Stimulated activated CD8-positive, alpha-beta memory T cell treated with anti-CD3 and anti-CD28 coated beads, Interleukin-12 subunit alpha, Interleukin-12 subunit beta, amount 100 ng/mL, for 24 hours (primary cell): ENCODE measurements around the gene UPP1.
"Not testable (repeated sequence)": the region's sequence is repeated elsewhere in the genome, so short reads cannot be mapped to it uniquely, and the experiment has no call there.

Experiments used
- DNase-seq: peaks from one replicate; pipeline ENCODE4 v3.0.0-alpha.2; 2020; ENCODE audit errors: extremely low read depth

The UPP1 gene

DNA sequence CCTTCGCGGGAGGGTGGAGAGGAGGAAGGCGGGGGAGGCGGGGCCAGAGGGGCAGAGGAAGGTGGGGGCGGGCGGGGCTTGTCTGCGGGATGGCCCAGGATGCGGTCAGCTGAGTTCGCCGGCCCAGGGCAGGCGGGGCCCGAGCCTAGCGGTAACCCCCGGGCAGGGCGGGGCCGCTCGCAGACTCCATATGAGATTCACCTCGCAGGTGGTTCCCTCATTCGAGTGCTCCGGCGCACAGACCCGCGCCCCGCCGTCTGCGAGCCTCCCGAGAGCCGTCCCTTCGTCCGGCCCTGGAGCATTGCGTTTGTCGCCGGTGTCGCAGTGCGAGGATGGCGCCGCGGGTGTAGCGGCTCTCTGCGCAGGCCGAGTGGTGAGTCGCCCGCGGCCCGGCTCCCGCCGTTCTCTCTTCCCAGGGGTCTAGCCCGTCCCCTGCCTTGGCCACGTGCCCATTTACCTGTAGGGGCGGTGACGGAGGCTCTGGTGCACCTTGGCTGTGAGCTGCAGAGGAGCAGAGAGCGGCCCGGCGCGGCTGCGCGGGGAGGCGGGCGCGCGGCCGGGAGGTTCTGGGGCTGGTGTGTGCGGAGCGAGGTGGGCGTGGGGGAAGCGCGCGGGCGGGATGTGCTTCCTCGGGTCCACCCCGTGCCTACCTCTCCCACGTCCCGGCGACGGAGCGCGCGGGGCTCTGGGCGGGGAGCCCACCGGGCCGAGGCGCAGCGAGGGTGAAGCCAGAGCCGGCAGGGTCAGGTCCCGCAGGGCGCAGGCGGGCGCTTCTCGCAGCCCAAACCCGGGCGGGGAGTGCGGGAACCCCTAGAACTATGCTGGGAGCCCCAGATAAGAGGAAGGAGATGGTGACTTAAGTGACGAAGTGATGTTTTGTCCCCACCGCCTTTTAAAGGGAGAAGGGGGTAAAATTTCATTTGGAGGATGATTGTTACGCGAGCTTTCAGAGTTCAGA lies at the start of gene UPP1:
Gene UPP1, plus strand, starts transcription at position 220 of the 958 bp plus-strand sequence. CDS start 5,519 bp downstream, outside the sequence.
- DNase-seq, result peak; percentile 71

- no peak for DNase-seq
Observed at GRCh38 chr7:48040944-48041652, 48.0 kb upstream of the UPP1 start.

DNA sequence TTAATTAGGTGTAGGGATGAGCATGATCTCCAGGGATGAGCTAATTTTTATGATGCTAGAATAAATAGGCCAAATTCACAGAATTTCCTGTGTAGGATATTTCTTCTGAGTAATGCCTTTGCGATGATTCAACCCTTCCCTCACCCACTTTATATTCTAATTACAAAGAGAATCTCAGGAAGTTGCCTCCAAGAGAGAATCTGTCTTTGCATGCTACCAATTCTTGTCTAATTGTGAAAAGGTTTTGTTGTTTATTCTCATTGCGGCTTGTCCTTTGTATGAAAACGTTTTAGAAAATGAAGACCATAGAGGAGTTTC lies 47.5 kb upstream of the UPP1 start:
- DNase-seq, result no peak

GRCh38 chr7:48042216-48042615 lies 46.8 kb upstream of the UPP1 start:
- no peak for DNase-seq

- no peak for DNase-seq
Observed at GRCh38 chr7:48042636-48043035, 46.4 kb upstream of the UPP1 start.

- DNase-seq, result no peak
Observed at GRCh38 chr7:48045195-48045765, 43.8 kb upstream of the UPP1 start.

GRCh38 chr7:48046458-48046857 lies 42.6 kb upstream of the UPP1 start:
- no peak for DNase-seq

- DNase-seq, result no peak
Observed at GRCh38 chr7:48048113-48048512, 41.0 kb upstream of the UPP1 start.

- DNase-seq, result no peak
Observed at GRCh38 chr7:48049850-48050249, 39.2 kb upstream of the UPP1 start.

GRCh38 chr7:48052748-48053147 lies 36.3 kb upstream of the UPP1 start:
- DNase-seq, result no peak

- no peak for DNase-seq
Observed at GRCh38 chr7:48053736-48054135, 35.3 kb upstream of the UPP1 start.

GRCh38 chr7:48058990-48059389 lies 30.1 kb upstream of the UPP1 start:
- no peak for DNase-seq

DNA sequence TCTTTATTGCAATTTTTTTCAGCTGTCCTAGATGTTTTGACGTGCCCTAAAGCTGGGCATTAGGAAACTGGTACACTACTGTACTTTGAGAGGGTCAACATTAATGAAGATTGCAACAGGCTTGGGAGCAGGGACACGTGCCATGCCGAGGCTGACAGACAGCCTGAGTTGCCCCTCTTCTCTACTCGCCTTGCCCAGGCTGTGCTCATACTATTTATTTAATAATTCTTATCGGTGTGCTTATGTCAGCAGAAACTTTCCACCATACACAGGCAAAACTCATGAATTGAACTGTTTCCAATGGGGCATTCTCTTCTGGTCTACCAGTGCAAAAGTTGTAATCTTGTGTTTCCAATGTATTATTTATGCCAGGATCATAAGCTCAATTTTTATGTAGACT lies 29.4 kb upstream of the UPP1 start:
- no peak for DNase-seq

- no peak for DNase-seq
Observed at GRCh38 chr7:48063985-48064384, 25.1 kb upstream of the UPP1 start.

- no peak for DNase-seq
Observed at GRCh38 chr7:48067475-48067874, 21.6 kb upstream of the UPP1 start.

- no peak for DNase-seq
Observed at GRCh38 chr7:48074204-48074654, 14.8 kb upstream of the UPP1 start.

DNA sequence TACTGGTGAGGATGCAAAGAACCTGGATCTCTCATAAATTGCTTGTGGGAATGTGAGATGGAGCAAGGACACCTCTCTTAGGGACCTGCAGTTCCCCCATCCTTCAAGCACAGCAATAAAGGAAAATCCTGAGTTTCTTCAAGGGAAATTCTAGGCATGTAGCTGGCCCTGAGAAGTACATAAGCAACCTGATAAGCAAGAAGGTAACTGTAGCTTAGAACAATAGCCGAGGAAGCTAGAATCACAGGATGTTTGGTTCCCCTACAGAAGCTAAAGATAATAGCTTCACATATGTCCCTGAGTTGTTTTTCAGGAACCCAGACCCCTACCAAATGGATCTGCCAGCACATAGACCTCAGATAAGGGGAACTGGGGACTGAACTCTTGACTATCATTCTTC lies 11.6 kb upstream of the UPP1 start:
- no peak for DNase-seq

DNA sequence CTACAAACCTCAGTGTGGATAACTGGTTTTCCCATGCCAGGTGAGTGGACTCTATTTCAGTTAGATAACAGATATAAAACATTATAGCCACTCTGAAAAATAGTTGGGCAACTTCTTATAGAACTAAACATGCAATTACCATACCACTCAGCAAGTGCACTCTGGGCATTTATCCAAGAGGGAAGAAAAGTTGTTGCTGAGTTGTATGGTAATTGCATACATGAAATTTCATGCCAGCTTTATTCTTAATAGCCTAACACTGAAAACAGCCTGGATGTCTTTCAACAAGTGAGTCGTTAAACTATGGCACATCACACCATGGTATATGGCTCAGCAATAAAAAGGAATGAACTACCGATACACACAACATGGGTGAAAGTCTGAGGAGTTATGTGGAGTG lies 10.6 kb upstream of the UPP1 start:
- DNase-seq, result no peak

DNA sequence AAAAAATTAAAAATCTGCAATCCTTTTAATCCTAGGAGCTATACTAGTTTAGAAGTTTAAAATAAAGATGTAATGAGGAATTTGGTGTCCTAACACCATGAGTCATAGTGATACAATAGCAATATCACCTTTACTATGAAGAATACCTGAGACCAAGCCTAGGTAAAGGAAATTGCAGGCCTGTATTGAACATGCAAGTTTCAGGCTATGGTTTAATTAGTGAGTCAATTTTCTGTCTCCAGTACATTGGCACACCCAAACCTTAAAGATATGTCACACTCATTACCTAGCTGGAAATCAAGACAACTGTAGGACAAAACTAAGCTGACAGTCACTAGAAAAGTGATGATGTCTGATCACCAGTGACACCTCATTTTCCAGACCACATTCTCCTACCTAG lies 6.7 kb upstream of the UPP1 start:
- not testable (repeated sequence) for DNase-seq

- no peak for DNase-seq
Observed at GRCh38 chr7:48083114-48083830, 5.8 kb upstream of the UPP1 start.

DNA sequence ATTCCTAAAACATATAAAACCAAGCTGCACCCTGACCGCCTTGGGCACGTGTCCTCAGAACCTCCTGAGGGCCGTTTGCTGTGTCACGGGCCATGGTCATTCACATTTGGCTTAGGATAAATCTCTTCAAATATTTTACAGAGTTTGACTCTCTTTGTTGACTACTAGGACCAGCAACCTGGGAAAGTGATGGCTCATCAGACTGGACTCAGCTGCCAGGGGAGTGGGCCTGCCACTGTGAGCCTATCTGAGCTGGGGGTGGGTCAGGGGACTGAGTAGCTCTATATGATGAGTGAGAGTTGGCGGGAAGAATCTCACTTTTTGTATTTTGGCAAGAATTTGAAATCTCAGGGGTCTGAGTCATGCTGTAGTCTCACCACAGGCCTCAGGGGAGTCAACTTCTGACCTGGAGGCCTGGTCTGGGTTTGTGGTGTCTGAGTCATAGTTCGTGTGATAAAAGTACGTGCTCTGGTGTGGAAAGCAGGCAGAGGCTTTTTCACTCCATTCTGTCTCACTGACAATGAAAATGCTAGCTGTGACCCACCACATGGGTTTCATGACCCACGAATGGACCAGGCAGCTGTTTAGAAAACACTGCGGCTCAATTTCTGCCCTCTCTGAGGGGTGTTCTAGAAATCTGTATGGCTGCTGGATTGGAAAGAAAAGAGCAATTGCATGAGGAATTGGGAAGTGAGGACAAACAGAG lies 4.2 kb upstream of the UPP1 start:
- DNase-seq, result peak; percentile 51
